Lower leg skin (tissue), 4 donors: ENCODE results near the gene PTPRN2. TPM values are rescaled to one million over a fixed set of nuclear protein-coding genes. Genes with fewer than 3 reads are reported as not detected.
A peak's percentile ranks its signal among the peaks of the same experiment; 100 is the strongest.
"Not testable (repeated sequence)": the region's sequence is repeated elsewhere in the genome, so short reads cannot be mapped to it uniquely, and the experiment has no call there.

Experiments used
- DNase-seq, 2 donors: peaks; one replicate each; pipeline ENCODE4 v3.0.0-alpha.2; 2019; ENCODE audit warnings: low spot score in 2 of 2
- H3K4me3 ChIP-seq: fragments of 200-600 bp; sonication (generic); 2 replicates; pipeline ENCODE4 v1.5.1; 2017; ENCODE audit warnings: mild to moderate bottlenecking, low read depth; ENCODE audit not compliant: poor library complexity, severe bottlenecking
- CTCF ChIP-seq, 3 donors: fragments of 450-650 bp; IDR thresholded peaks; one replicate each; pipeline ENCODE4 v1.5.1; 2016; ENCODE audit warnings: antibody characterized with exemption in 3 of 3, mild to moderate bottlenecking in 3 of 3, moderate library complexity in 2 of 3
- POLR2A ChIP-seq, 2 donors: fragments of 450-650 bp; IDR thresholded peaks; one replicate each; pipeline ENCODE4 v1.6.1; 2016 to 2017; ENCODE audit warnings: antibody characterized with exemption in 2 of 2, mild to moderate bottlenecking in 1 of 2, moderate library complexity in 1 of 2
- WGBS, 2 donors: methylation state at CpG; one replicate each; pipeline ENCODE4 v1.1.5; 2018; 5-methylcytosine and 5-hydroxymethylcytosine counted together
- intact Hi-C: fragments of 100-400 bp; cut with DNase I; formaldehyde crosslinking; loops from one replicate; pipeline ENCODE4 v1.15.0; 2023; ENCODE audit warnings: low total_unique reads
- total RNA-seq, 4 donors: library from RNA; depleted of rRNA; stranded (reverse); fragments of >200 nt; gene quantifications; one replicate each; pipeline ENCODE4 v1.1.0, GENCODE V29; 2016

The PTPRN2 gene
- total RNA-seq, 4 donors from 2014 or later: 0.11 to 1.6 (median 0.92) TPM

GRCh38 chr7:158431941-158432347 is 155.7 kb downstream of the PTPRN2 start:
- DNase-seq: peak in 1 of 2 donors; percentile 59
- no peak for TF ChIP-seq POLR2A (IDR thresholded peaks at IDR 0.05)
- no peak for TF ChIP-seq CTCF (IDR thresholded peaks at IDR 0.05)
- 41 to 46% methylated on average over 14 of the region's 14 CpGs for WGBS, 2 donors
- intact Hi-C loops: no loop called here
- H3K4me3 ChIP-seq: no peak overlapping the region

- intact Hi-C loops: no loop called here
- H3K4me3 ChIP-seq: no peak overlapping the region
- 76 to 79% methylated on average over 10 to 12 of the region's 12 CpGs for WGBS, 2 donors
Measured at GRCh38 chr7:158431055-158431940, 156.3 kb downstream of the PTPRN2 start.

GRCh38 chr7:158430308-158431034 is 157.2 kb downstream of the PTPRN2 start:
- intact Hi-C loops: no loop called here
- peak in 1 of 2 donors; percentile 84 for DNase-seq
- 84 to 89% methylated on average over 21 to 22 of the region's 22 CpGs for WGBS, 2 donors
- TF ChIP-seq CTCF (IDR thresholded peaks at IDR 0.05) (no peak), POLR2A (IDR thresholded peaks at IDR 0.05) (no peak)
- no peak overlapping the region for H3K4me3 ChIP-seq

More at GRCh38 chr7:158431055-158431940, 156.3 kb downstream of the PTPRN2 start:
- TF ChIP-seq POLR2A (IDR thresholded peaks at IDR 0.05) (no peak), CTCF (IDR thresholded peaks at IDR 0.05) (no peak)
- peak in 1 of 2 donors; percentile 58 for DNase-seq

- WGBS, 2 donors: 69 to 73% methylated on average over 20 to 22 of the region's 24 CpGs
- no peak overlapping the region for H3K4me3 ChIP-seq
- intact Hi-C loops: no loop called here
- DNase-seq: peak in 1 of 2 donors; percentile 75
- TF ChIP-seq POLR2A (IDR thresholded peaks at IDR 0.05) (no peak), CTCF (IDR thresholded peaks at IDR 0.05) (no peak)
Measured at GRCh38 chr7:158428837-158429753, 158.5 kb downstream of the PTPRN2 start.

GRCh38 chr7:158428131-158428836 is 159.3 kb downstream of the PTPRN2 start:
- TF ChIP-seq CTCF (IDR thresholded peaks at IDR 0.05) (no peak), POLR2A (IDR thresholded peaks at IDR 0.05) (no peak)
- intact Hi-C loops: no loop called here
- DNase-seq: peak in 1 of 2 donors; percentile 54
- WGBS, 2 donors: 83 to 91% methylated on average over 26 of the region's 26 CpGs
- H3K4me3 ChIP-seq: no peak overlapping the region

GRCh38 chr7:158425676-158426075 is 161.9 kb downstream of the PTPRN2 start:
- H3K4me3 ChIP-seq, DNase-seq, intact Hi-C loops: not testable (repeated sequence)
- WGBS, 2 donors: 94 to 99% methylated on average over 15 to 16 of the region's 42 CpGs
